Measurements from ENCODE around the gene ANKHD1.

Gene ANKHD1

DNA sequence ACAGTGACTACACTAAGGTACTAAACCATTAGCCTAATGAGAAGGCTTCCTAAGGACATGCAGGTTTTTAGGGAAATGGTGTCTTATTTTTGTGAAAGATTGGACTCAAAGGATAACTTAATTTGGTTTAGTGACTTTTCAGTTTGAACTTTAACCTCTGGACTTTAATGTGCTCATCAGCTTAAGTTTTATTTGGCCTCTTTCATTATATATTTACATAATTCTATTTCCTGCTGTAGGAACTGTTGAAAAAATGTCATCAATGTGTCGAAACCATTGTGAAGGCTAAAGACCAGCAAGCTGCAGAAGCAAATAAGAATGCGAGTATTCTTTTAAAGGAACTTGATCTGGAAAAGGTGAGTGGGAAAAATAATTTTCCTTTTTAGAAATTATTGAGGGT, 111.5 kb downstream of the ANKHD1 start:
- H3K27me3 ChIP-seq (ENCODE audit: insufficient read depth, poor library complexity, severe bottlenecking): no peaks in the 10 kb centered on the region
- no peak for TF ChIP-seq POLR2AphosphoS5 (IDR thresholded peaks at IDR 0.05; ENCODE audit: low read depth)
- TF ChIP-seq, protein P1, sequence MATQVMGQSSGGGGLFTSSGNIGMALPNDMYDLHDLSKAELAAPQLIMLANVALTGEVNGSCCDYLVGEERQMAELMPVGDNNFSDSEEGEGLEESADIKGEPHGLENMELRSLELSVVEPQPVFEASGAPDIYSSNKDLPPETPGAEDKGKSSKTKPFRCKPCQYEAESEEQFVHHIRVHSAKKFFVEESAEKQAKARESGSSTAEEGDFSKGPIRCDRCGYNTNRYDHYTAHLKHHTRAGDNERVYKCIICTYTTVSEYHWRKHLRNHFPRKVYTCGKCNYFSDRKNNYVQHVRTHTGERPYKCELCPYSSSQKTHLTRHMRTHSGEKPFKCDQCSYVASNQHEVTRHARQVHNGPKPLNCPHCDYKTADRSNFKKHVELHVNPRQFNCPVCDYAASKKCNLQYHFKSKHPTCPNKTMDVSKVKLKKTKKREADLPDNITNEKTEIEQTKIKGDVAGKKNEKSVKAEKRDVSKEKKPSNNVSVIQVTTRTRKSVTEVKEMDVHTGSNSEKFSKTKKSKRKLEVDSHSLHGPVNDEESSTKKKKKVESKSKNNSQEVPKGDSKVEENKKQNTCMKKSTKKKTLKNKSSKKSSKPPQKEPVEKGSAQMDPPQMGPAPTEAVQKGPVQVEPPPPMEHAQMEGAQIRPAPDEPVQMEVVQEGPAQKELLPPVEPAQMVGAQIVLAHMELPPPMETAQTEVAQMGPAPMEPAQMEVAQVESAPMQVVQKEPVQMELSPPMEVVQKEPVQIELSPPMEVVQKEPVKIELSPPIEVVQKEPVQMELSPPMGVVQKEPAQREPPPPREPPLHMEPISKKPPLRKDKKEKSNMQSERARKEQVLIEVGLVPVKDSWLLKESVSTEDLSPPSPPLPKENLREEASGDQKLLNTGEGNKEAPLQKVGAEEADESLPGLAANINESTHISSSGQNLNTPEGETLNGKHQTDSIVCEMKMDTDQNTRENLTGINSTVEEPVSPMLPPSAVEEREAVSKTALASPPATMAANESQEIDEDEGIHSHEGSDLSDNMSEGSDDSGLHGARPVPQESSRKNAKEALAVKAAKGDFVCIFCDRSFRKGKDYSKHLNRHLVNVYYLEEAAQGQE (IDR thresholded peaks at IDR 0.05; ENCODE audit: insufficient replicate concordance, low read depth): no peak
- TF ChIP-seq GABPA (IDR thresholded peaks at IDR 0.05; ENCODE audit: low read depth): no peak
- TF ChIP-seq CTCF (IDR thresholded peaks at IDR 0.05; ENCODE audit: insufficient read depth, low read length): no peak
- TF ChIP-seq SPI1 (IDR thresholded peaks at IDR 0.05; ENCODE audit: borderline replicate concordance, low read depth): no peak
- H3K4me3 ChIP-seq (replicated peaks; ENCODE audit: insufficient read depth, low read length): no peak overlapping the region
- no peak overlapping the region for H3K27ac ChIP-seq (replicated peaks)
- DNase-seq (ENCODE audit: low read depth in 1 of 2, low spot score in 1 of 2): no peak

GRCh38 chr5:140524003-140524402, 122.4 kb downstream of the ANKHD1 start:
- TF ChIP-seq SPI1 (IDR thresholded peaks at IDR 0.05; ENCODE audit: borderline replicate concordance, low read depth) (0 out of 2 replicates have a peak, but pooled peaks have one; percentile 14), GABPA (IDR thresholded peaks at IDR 0.05; ENCODE audit: low read depth) (no peak)
- DNase-seq (ENCODE audit: low read depth in 1 of 2, low spot score in 1 of 2): no peak
- no peak overlapping the region for H3K27ac ChIP-seq (replicated peaks)
- H3K27me3 ChIP-seq (ENCODE audit: insufficient read depth, poor library complexity, severe bottlenecking): no peaks in the 10 kb centered on the region
- no peak overlapping the region for H3K4me3 ChIP-seq (replicated peaks; ENCODE audit: insufficient read depth, low read length)

DNA sequence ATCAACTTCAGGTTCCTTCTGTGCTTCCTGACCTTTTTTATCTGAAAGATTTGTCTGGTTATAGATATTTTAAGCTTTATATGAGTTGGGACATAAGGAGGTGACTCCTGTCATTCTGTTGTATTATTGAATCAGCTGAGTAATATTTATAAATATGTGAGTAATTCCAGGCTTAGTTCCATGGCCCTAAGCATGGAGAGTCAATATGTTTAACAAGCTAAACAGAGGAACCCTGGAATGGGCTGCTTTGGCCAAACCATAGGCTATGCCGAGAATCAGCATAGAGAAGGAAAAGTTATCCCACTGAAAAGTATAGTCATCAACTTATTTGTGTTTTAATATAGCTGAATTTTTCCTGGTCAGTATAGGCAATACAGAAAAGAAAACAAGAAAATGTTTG, 138.6 kb downstream of the ANKHD1 start:
- TF ChIP-seq, protein P1 (IDR thresholded peaks at IDR 0.05; ENCODE audit: insufficient replicate concordance, low read depth): no peak
- TF ChIP-seq CTCF (IDR thresholded peaks at IDR 0.05; ENCODE audit: insufficient read depth, low read length): no peak
- TF ChIP-seq GABPA (IDR thresholded peaks at IDR 0.05; ENCODE audit: low read depth): no peak
- no peak for TF ChIP-seq POLR2AphosphoS5 (IDR thresholded peaks at IDR 0.05; ENCODE audit: low read depth)
- TF ChIP-seq SPI1 (IDR thresholded peaks at IDR 0.05; ENCODE audit: borderline replicate concordance, low read depth): no peak
- no peak overlapping the region for H3K27ac ChIP-seq (replicated peaks)
- DNase-seq (ENCODE audit: low read depth in 1 of 2, low spot score in 1 of 2): no peak

GRCh38 chr5:140542972-140543371, 141.3 kb downstream of the ANKHD1 start:
- no peak overlapping the region for H3K27ac ChIP-seq (replicated peaks)
- H3K4me3 ChIP-seq (replicated peaks; ENCODE audit: insufficient read depth, low read length): no peak overlapping the region
- no peak for DNase-seq (ENCODE audit: low read depth in 1 of 2, low spot score in 1 of 2)
- TF ChIP-seq GABPA (IDR thresholded peaks at IDR 0.05; ENCODE audit: low read depth) (no peak), POLR2AphosphoS5 (IDR thresholded peaks at IDR 0.05; ENCODE audit: low read depth) (no peak), CTCF (IDR thresholded peaks at IDR 0.05; ENCODE audit: insufficient read depth, low read length) (no peak), SPI1 (IDR thresholded peaks at IDR 0.05; ENCODE audit: borderline replicate concordance, low read depth) (no peak)
- TF ChIP-seq, protein P1 (IDR thresholded peaks at IDR 0.05; ENCODE audit: insufficient replicate concordance, low read depth): no peak
- no peaks in the 10 kb centered on the region for H3K27me3 ChIP-seq (ENCODE audit: insufficient read depth, poor library complexity, severe bottlenecking)

More for the DNA sequence above, 138.6 kb downstream of the ANKHD1 start:
- no peak overlapping the region for H3K4me3 ChIP-seq (replicated peaks; ENCODE audit: insufficient read depth, low read length)
- H3K27me3 ChIP-seq (ENCODE audit: insufficient read depth, poor library complexity, severe bottlenecking): no peaks in the 10 kb centered on the region
